GM13977 (cell line): ENCODE data around the gene CHL1.

ENCODE experiments used
- DNase-seq: peaks from one replicate; pipeline ENCODE4 v3.0.0; 2012; ENCODE audit warnings: low spot score
- in situ Hi-C: fragments of 300-500 bp; cut with MboI; formaldehyde crosslinking; loops from one replicate; pipeline ENCODE4 v1.12.0; 2022; ENCODE audit warnings: low sequenced_read_pairs, low pct_unique_long_range_greater_than_20kb, mixed read lengths, inconsistent platforms; ENCODE audit not compliant: unreplicated experiment
- TF ChIP-seq, protein P1 (sequence below): IDR thresholded peaks from 2 replicates; pipeline ENCODE4 v1.5.1; 2012; ENCODE audit warnings: mild to moderate bottlenecking, control low read depth; ENCODE audit not compliant: insufficient read depth; ENCODE audit errors: extremely low read depth, missing control alignments

CHL1 gene

DNA sequence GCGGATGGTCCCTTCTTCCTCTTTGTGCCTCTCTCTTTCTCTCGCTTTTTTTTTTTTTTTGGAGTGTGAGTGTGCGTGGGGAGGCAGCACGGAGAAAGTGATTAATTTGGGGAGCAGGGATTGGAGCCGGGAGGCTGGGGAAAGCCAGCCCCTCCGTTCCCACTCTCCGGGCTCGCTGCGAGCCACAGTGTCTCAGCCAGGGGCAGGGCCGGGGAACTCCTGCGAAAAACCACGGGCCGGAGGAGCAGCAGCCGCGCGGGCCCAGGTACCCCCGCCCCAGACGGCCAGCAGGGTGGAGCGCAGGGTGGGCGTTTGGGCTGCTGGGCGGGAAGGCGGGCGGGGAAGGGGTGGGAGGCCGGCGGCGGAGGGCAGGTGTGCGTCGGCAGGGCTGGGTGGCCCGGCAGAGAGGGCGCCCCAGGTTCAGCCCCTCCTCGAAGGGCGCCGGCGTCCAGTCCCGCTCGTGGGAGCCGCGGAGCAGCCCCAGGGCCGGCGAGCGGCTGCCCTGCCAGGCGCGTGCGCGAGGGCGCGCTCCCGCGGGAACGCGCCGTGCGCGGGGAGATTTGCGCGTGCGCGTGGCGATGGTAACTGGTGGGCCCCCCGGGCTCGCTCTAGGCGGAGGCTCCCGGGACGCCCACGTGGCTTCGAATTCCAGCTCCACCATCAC is 1.4 kb downstream of the CHL1 start:
- in situ Hi-C loops = no loop called here
- peak; percentile 60 for DNase-seq
- TF ChIP-seq, protein P1, sequence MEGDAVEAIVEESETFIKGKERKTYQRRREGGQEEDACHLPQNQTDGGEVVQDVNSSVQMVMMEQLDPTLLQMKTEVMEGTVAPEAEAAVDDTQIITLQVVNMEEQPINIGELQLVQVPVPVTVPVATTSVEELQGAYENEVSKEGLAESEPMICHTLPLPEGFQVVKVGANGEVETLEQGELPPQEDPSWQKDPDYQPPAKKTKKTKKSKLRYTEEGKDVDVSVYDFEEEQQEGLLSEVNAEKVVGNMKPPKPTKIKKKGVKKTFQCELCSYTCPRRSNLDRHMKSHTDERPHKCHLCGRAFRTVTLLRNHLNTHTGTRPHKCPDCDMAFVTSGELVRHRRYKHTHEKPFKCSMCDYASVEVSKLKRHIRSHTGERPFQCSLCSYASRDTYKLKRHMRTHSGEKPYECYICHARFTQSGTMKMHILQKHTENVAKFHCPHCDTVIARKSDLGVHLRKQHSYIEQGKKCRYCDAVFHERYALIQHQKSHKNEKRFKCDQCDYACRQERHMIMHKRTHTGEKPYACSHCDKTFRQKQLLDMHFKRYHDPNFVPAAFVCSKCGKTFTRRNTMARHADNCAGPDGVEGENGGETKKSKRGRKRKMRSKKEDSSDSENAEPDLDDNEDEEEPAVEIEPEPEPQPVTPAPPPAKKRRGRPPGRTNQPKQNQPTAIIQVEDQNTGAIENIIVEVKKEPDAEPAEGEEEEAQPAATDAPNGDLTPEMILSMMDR = no peak

DNA sequence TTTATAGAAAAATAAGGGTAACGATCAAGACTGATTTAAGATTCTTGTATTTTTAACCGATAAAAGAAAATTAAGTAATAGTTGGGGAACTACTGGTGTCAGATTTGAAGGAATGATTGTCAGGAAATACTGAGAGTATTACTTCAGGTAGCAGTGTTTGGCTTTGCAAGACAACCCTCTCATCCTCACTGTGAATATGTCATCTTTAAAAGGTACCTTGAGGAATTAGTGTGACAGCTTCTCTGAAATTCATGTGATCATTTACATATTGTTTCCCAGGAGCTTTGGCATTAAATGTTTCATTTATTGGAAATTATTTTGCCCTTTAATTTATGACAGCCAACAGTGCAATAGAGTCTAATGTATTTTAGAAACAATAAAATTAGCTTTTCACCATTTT is 3.3 kb downstream of the CHL1 start:
- DNase-seq = no peak
- in situ Hi-C loops = no loop called here
- TF ChIP-seq, protein P1 = no peak

DNA sequence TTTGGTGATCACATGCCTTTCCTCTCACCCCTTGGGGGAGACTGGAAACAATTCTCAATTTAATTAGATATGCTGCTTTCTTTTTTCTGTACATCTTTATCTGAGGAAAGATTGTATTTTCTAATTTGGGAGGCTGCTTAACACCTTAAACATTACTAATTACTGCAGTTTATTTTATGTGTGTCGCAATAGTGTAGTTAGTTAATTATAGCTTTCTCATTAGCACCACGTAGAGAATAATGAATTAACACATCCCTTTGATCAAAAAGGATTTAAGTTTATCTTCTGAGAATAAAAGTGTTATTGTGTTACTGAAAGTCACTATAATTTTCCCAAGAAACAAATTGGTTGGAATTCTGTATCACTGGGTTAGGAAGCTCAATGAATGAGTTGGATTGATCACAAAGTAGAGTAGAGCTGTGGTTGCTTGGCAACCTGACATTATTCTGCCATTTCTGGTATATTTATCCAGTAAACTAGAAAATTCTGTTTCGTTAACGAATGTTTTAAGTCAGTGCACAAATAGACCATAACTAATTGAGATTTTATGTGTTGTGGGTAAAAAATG is 4.3 kb downstream of the CHL1 start:
- in situ Hi-C loops = no loop called here
- DNase-seq = no peak
- TF ChIP-seq, protein P1 = no peak

DNA sequence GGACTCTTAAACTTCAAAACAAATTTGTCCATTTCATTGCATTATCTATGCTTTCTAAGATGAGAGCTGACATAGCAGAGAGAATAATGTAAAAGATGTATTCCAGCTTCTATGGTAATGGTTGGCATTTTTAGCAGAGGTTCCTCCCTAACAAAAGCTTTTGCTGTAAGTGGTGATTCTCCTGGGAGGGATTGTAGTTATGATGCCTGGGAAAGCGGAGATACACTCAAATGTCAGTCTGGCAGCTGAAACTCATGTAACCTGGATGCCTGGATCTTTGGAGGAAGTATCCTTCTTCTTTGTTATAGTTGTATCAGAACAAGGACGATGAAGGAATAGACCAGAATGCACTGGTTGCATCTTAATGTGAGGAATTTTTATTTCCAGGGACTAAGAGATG is 7.5 kb downstream of the CHL1 start:
- no peak for DNase-seq
- in situ Hi-C loops = no loop called here
- TF ChIP-seq, protein P1 = no peak

DNA sequence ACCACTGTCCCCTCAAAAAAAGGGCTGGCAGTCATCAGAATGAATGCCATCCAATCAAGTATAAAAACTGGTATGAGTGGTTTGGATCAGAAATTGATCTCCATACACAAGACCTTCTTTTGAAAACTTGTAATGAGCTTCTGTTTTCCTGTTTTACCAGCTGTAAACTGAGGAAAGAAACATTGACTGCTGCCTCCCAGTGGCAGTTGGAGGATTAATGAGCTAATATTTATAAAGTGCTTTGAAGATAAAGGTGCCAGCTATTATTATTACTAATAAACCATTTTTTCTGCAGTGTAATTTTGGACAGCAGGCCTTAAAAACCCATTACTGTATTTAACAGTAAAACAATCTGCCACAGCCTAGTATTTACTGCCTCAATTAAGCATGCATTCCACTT is 11.4 kb downstream of the CHL1 start:
- no peak for DNase-seq
- in situ Hi-C loops = no loop called here
- TF ChIP-seq, protein P1 = peak; percentile 19

DNA sequence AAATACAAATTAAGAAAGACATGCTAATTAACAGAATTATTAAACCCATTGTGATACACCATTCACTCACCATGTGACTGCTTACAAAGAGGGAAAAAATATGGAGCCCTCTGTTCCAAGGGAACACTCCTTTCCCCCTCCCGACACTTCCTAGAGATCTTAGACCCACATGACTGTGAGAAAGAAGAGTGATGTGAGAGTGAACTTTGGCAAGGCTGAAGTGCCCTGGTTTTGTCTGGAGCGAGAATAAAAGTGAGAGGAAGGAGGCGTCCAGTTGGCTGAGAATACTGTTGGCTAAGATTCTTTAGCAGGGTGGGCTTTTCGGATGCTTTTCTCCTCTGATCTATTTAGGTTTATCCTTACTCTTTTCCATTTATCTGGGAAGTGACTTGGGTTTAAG is 14.1 kb downstream of the CHL1 start:
- in situ Hi-C loops = no loop called here
- TF ChIP-seq, protein P1 = no peak
- no peak for DNase-seq

DNA sequence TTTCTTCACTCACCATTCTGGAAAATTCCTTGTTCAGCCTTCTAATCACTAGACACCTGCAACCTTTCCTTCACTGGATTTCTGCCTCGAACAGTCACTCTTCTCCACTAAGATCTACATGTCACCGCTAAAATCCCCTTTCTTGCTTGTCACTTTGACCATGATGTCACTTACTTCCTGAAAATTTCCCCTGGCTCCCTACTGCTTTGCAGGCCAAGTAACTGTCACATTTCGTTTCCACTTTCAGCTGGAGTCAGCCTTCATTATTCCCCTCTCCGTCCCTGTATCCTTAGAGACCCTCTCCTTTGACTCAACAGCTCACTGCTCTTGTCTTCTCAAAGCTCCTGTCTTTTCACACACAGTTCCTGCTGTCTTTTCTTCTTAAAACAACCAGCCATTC is 15.9 kb downstream of the CHL1 start:
- in situ Hi-C loops = no loop called here
- TF ChIP-seq, protein P1 = no peak
- DNase-seq = no peak
